Measurements from ENCODE around the gene ADD1.

The ADD1 gene

GRCh38 chr4:2860391-2861348 is 17.0 kb downstream of the ADD1 start:
- peak; percentile 44 for DNase-seq (ENCODE audit: low read depth)

GRCh38 chr4:2861631-2862436 is 18.2 kb downstream of the ADD1 start:
- no peak for DNase-seq (ENCODE audit: low read depth)

- peak; percentile 75 for DNase-seq (ENCODE audit: low read depth)
Measured at GRCh38 chr4:2862528-2862927, 18.9 kb downstream of the ADD1 start.

- no peak for DNase-seq (ENCODE audit: low read depth)
Measured at GRCh38 chr4:2863649-2864048, 20.0 kb downstream of the ADD1 start.

- DNase-seq (ENCODE audit: low read depth): no peak
Measured at GRCh38 chr4:2865196-2865780, 21.6 kb downstream of the ADD1 start.

GRCh38 chr4:2866160-2866861 is 22.7 kb downstream of the ADD1 start:
- DNase-seq (ENCODE audit: low read depth): no peak

- peak; percentile 41 for DNase-seq (ENCODE audit: low read depth)
Measured at GRCh38 chr4:2866891-2867290, 23.2 kb downstream of the ADD1 start.

- DNase-seq (ENCODE audit: low read depth): peak; percentile 49
Measured at GRCh38 chr4:2867758-2868491, 24.3 kb downstream of the ADD1 start.

GRCh38 chr4:2868877-2869487 is 25.3 kb downstream of the ADD1 start:
- DNase-seq (ENCODE audit: low read depth): no peak

GRCh38 chr4:2869659-2870058 is 26.0 kb downstream of the ADD1 start:
- DNase-seq (ENCODE audit: low read depth): no peak

- no peak for DNase-seq (ENCODE audit: low read depth)
Measured at GRCh38 chr4:2870082-2870481, 26.4 kb downstream of the ADD1 start.

GRCh38 chr4:2871466-2871865 is 27.8 kb downstream of the ADD1 start:
- no peak for DNase-seq (ENCODE audit: low read depth)

- DNase-seq (ENCODE audit: low read depth): peak; percentile 45
Measured at GRCh38 chr4:2871911-2872310, 28.3 kb downstream of the ADD1 start.

- no peak for DNase-seq (ENCODE audit: low read depth)
Measured at GRCh38 chr4:2873329-2873728, 29.7 kb downstream of the ADD1 start.

GRCh38 chr4:2874861-2875260 is 31.2 kb downstream of the ADD1 start:
- DNase-seq (ENCODE audit: low read depth): no peak

- no peak for DNase-seq (ENCODE audit: low read depth)
Measured at GRCh38 chr4:2875556-2875955, 31.9 kb downstream of the ADD1 start.

GRCh38 chr4:2878346-2878745 is 34.7 kb downstream of the ADD1 start:
- DNase-seq (ENCODE audit: low read depth): no peak

GRCh38 chr4:2879026-2879425 is 35.4 kb downstream of the ADD1 start:
- no peak for DNase-seq (ENCODE audit: low read depth)

GRCh38 chr4:2881431-2881830 is 37.8 kb downstream of the ADD1 start:
- DNase-seq (ENCODE audit: low read depth): peak; percentile 52

- peak; percentile 40 for DNase-seq (ENCODE audit: low read depth)
Measured at GRCh38 chr4:2882341-2882740, 38.7 kb downstream of the ADD1 start.

- DNase-seq (ENCODE audit: low read depth): no peak
Measured at GRCh38 chr4:2886161-2886560, 42.5 kb downstream of the ADD1 start.

Data from EH (cell line).